ENCODE measurements around the gene UPK1A. TPM values are rescaled to one million over a fixed set of nuclear protein-coding genes. Genes with fewer than 3 reads are reported as not detected.

Gene UPK1A
- total and polyA plus RNA-seq, 9 of the 15 experiments (the other 6 are each of a cell fraction or from before 2014, with no cell fraction given) = 0.06 to 0.13 TPM; not detected in 7

DNA sequence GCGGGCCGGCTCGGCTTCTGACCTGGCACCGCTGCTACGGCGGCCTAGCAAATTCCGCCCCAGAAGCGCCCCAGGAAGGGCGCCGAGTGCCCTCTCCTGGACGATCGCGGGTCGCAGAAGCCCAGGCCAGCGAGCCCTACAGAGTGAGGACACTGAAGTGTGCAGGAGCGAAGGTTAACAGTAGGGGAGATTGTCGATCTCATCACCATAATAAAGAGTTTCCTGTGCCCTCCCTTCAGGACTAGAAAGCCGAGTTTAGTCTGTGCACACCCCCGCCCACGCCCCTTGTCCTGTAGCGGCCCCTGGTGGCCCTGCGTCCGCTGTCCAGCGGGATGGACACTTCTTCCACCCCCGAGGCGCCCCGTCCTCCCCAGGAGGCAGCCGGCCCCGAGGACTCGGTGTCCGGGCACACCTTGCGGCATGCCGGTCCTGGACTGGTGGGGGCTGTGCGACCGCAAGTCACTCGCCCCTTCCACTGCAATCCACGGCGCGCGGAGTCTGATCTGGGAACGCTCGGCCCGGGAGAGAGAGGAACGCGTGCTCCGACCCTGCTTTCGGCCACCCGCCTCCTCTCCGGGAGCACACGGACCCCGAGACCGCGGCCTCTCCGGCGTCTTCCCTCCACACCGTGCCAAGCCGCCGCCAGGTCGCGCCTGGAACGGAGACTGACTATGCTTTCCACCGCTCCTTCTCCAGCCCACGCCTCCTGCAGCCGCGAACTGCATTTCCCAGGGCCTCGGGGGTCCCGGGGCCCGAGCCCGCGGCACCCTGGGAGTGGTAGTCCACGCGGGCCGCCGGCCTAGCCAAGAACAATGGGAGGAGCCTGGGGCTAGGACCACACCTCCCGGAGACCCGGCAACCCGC is 50.7 kb downstream of the UPK1A start (continued):
- TF ChIP-seq, protein P1, sequence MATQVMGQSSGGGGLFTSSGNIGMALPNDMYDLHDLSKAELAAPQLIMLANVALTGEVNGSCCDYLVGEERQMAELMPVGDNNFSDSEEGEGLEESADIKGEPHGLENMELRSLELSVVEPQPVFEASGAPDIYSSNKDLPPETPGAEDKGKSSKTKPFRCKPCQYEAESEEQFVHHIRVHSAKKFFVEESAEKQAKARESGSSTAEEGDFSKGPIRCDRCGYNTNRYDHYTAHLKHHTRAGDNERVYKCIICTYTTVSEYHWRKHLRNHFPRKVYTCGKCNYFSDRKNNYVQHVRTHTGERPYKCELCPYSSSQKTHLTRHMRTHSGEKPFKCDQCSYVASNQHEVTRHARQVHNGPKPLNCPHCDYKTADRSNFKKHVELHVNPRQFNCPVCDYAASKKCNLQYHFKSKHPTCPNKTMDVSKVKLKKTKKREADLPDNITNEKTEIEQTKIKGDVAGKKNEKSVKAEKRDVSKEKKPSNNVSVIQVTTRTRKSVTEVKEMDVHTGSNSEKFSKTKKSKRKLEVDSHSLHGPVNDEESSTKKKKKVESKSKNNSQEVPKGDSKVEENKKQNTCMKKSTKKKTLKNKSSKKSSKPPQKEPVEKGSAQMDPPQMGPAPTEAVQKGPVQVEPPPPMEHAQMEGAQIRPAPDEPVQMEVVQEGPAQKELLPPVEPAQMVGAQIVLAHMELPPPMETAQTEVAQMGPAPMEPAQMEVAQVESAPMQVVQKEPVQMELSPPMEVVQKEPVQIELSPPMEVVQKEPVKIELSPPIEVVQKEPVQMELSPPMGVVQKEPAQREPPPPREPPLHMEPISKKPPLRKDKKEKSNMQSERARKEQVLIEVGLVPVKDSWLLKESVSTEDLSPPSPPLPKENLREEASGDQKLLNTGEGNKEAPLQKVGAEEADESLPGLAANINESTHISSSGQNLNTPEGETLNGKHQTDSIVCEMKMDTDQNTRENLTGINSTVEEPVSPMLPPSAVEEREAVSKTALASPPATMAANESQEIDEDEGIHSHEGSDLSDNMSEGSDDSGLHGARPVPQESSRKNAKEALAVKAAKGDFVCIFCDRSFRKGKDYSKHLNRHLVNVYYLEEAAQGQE (IDR thresholded peaks at IDR 0.05; ENCODE audit: borderline replicate concordance) = peak; percentile 93
- TF ChIP-seq, protein P1 (CRISPR knock-in tag; IDR thresholded peaks at IDR 0.05; ENCODE audit: low read depth) = peak; percentile 78
- no peak for TF ChIP-seq ZBED1 (IDR thresholded peaks at IDR 0.05)
- TF ChIP-seq EP400 (IDR thresholded peaks at IDR 0.05) = peak; percentile 73
- TF ChIP-seq, protein P2, sequence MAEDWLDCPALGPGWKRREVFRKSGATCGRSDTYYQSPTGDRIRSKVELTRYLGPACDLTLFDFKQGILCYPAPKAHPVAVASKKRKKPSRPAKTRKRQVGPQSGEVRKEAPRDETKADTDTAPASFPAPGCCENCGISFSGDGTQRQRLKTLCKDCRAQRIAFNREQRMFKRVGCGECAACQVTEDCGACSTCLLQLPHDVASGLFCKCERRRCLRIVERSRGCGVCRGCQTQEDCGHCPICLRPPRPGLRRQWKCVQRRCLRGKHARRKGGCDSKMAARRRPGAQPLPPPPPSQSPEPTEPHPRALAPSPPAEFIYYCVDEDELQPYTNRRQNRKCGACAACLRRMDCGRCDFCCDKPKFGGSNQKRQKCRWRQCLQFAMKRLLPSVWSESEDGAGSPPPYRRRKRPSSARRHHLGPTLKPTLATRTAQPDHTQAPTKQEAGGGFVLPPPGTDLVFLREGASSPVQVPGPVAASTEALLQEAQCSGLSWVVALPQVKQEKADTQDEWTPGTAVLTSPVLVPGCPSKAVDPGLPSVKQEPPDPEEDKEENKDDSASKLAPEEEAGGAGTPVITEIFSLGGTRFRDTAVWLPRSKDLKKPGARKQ (CRISPR knock-in tag; IDR thresholded peaks at IDR 0.05) = no peak
- TF ChIP-seq ZFP36 (IDR thresholded peaks at IDR 0.05; ENCODE audit: low read depth, low read length, partially characterized antibody) = no peak
- no peak for TF ChIP-seq HNRNPK (IDR thresholded peaks at IDR 0.05; ENCODE audit: low read depth, low read length, poor library complexity, severe bottlenecking)
- no peak for TF ChIP-seq IFI16 (CRISPR knock-in tag; IDR thresholded peaks at IDR 0.05)
- TF ChIP-seq, protein P3, sequence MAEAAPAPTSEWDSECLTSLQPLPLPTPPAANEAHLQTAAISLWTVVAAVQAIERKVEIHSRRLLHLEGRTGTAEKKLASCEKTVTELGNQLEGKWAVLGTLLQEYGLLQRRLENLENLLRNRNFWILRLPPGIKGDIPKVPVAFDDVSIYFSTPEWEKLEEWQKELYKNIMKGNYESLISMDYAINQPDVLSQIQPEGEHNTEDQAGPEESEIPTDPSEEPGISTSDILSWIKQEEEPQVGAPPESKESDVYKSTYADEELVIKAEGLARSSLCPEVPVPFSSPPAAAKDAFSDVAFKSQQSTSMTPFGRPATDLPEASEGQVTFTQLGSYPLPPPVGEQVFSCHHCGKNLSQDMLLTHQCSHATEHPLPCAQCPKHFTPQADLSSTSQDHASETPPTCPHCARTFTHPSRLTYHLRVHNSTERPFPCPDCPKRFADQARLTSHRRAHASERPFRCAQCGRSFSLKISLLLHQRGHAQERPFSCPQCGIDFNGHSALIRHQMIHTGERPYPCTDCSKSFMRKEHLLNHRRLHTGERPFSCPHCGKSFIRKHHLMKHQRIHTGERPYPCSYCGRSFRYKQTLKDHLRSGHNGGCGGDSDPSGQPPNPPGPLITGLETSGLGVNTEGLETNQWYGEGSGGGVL (CRISPR knock-in tag; IDR thresholded peaks at IDR 0.05) = no peak
- TF ChIP-seq PHF8 (IDR thresholded peaks at IDR 0.05; ENCODE audit: borderline replicate concordance, low read length) = peak; percentile 66; the same call in 1 of the 2 replicates
- TF ChIP-seq ZNF707 (CRISPR knock-in tag; conservative IDR thresholded peaks at IDR 0.05) = no peak
- TF ChIP-seq, protein P4, sequence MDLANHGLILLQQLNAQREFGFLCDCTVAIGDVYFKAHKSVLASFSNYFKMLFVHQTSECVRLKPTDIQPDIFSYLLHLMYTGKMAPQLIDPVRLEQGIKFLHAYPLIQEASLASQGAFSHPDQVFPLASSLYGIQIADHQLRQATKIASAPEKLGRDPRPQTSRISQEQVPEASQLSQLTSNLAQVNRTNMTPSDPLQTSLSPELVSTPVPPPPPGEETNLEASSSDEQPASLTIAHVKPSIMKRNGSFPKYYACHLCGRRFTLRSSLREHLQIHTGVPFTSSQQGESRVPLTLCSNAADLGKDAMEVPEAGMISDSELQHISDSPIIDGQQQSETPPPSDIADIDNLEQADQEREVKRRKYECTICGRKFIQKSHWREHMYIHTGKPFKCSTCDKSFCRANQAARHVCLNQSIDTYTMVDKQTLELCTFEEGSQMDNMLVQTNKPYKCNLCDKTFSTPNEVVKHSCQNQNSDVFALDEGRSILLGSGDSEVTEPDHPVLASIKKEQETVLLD (IDR thresholded peaks at IDR 0.05) = no peak
- TF ChIP-seq BRD9 (IDR thresholded peaks at IDR 0.05; ENCODE audit: low read depth, partially characterized antibody) = peak; percentile 36

Data from K562 (cell line).